A549 (cell line): ENCODE data around the gene PERM1. TPM values are rescaled to one million over a fixed set of nuclear protein-coding genes. Genes with fewer than 3 reads are reported as not detected.

Experiments
- ATAC-seq, 2 experiments: fragments of 200-7000 bp in 1 of 2; fragments of >200 bp in 1 of 2; cut with Nextera tagmentation in 1 of 2; cut with Tn5 transposase in 1 of 2; 3 replicates each; pipeline versions ENCODE4 v1.8.0 to v1.9.1; 2018 to 2020; ENCODE audit warnings: mild to moderate bottlenecking in 1 of 2, moderate library complexity in 1 of 2
- CTCF ChIA-PET: fragments of 300-600 bp; sonication (Branson Sonifier 250); formaldehyde crosslinking; extraction: SDS; loops from one replicate; lab custom pipeline; 2021; ENCODE audit warnings: antibody characterized with exemption, inconsistent platforms; lab: Yijun Ruan, JAX
- POLR2A ChIA-PET: fragments of 350-600 bp; formaldehyde crosslinking; extraction: SDS; loops from one replicate; lab custom pipeline; 2021; ENCODE audit warnings: antibody characterized with exemption, inconsistent platforms; lab: Yijun Ruan, JAX
- DNase-seq, 2 experiments: peaks; one replicate each; pipeline versions ENCODE4 v3.0.0 to v3.0.0-alpha.2; 2011 to 2016; ENCODE audit warnings: low read depth in 1 of 2, low spot score in 1 of 2
- FAIRE-seq: peaks from 2 replicates; lab custom pipeline; 2011; peaks lifted over from hg19 to GRCh38; lab: Jason Lieb, UNC
- H3K27ac ChIP-seq, 2 experiments: fragments of >200 bp; sonication (Bioruptor Twin); formaldehyde crosslinking; 3 replicates each; pipeline ENCODE4 v1.5.1; 2016 to 2017
- H3K4me1 ChIP-seq: fragments of >200 bp; sonication (Bioruptor Twin); formaldehyde crosslinking; 3 replicates; pipeline ENCODE4 v1.6.1; 2016
- H3K4me2 ChIP-seq: fragments of >200 bp; sonication (Bioruptor Twin); formaldehyde crosslinking; 3 replicates; pipeline ENCODE4 v1.6.1; 2016
- H3K4me3 ChIP-seq: fragments of >200 bp; sonication (Bioruptor Twin); formaldehyde crosslinking; 3 replicates; pipeline ENCODE4 v1.5.1; 2016
- H3K9me3 ChIP-seq: fragments of >200 bp; sonication (Bioruptor Twin); formaldehyde crosslinking; 3 replicates; pipeline ENCODE4 v1.6.1; 2016
- BCL3 ChIP-seq: fragments of >200 bp; sonication (Bioruptor Twin); formaldehyde crosslinking; IDR thresholded peaks from 3 replicates; pipeline ENCODE4 v1.6.1; 2016
- BHLHE40 ChIP-seq: IDR thresholded peaks from 2 replicates; pipeline ENCODE4 v1.6.1; 2012; ENCODE audit warnings: low read depth, low read length, inconsistent platforms
- CBX2 ChIP-seq: fragments of 200-600 bp; sonication (generic); IDR thresholded peaks from 2 replicates; pipeline ENCODE4 v1.6.1; 2016; ENCODE audit warnings: low read depth, mild to moderate bottlenecking, borderline replicate concordance
- CBX8 ChIP-seq: fragments of 200-600 bp; sonication (generic); IDR thresholded peaks from 2 replicates; pipeline ENCODE4 v1.6.1; 2016
- CTCF ChIP-seq: fragments of >200 bp; sonication (Bioruptor Twin); formaldehyde crosslinking; IDR thresholded peaks from 3 replicates; pipeline ENCODE4 v1.5.1; 2016
- E2F6 ChIP-seq: IDR thresholded peaks from 2 replicates; pipeline ENCODE4 v1.6.1; 2012; ENCODE audit warnings: low read depth, borderline replicate concordance
- ESRRA ChIP-seq: fragments of 150-350 bp; IDR thresholded peaks from 2 replicates; pipeline ENCODE4 v1.6.1; 2014; ENCODE audit warnings: mild to moderate bottlenecking, low read length, borderline replicate concordance
- FOSB ChIP-seq: fragments of 250-450 bp; sonication (Bioruptor Pico); IDR thresholded peaks from 2 replicates; pipeline ENCODE4 v1.5.0; 2020; ENCODE audit warnings: mild to moderate bottlenecking, moderate library complexity
- HDAC2 ChIP-seq: fragments of 200-600 bp; sonication (generic); IDR thresholded peaks from 2 replicates; pipeline ENCODE4 v1.6.1; 2016
- HEYL ChIP-seq: fragments of 250-450 bp; sonication (Bioruptor Pico); IDR thresholded peaks from 2 replicates; pipeline ENCODE4 v1.8.0; 2021; ENCODE audit warnings: mild to moderate bottlenecking, moderate library complexity
- HOXA7 ChIP-seq: fragments of 250-450 bp; sonication (Bioruptor Pico); IDR thresholded peaks from 2 replicates; pipeline ENCODE4 v1.5.0; 2020; ENCODE audit warnings: mild to moderate bottlenecking, moderate library complexity
- HOXB5 ChIP-seq: fragments of 250-450 bp; sonication (Bioruptor Pico); IDR thresholded peaks from 2 replicates; pipeline ENCODE4 v1.5.0; 2020; ENCODE audit warnings: mild to moderate bottlenecking, moderate library complexity
- JUNB ChIP-seq: fragments of >200 bp; sonication (Bioruptor Twin); formaldehyde crosslinking; IDR thresholded peaks from 2 replicates; pipeline ENCODE4 v1.6.1; 2016
- KDM5A ChIP-seq: fragments of 200-600 bp; sonication (generic); IDR thresholded peaks from 2 replicates; pipeline ENCODE4 v1.6.1; 2016; ENCODE audit warnings: antibody characterized with exemption, mild to moderate bottlenecking
- MAX ChIP-seq: IDR thresholded peaks from 2 replicates; pipeline ENCODE4 v1.6.1; 2012
- MYC ChIP-seq: IDR thresholded peaks from 2 replicates; pipeline ENCODE4 v1.6.1; 2012; ENCODE audit warnings: mild to moderate bottlenecking, inconsistent platforms, low read length, improper control_type of control experiment, borderline replicate concordance
- POLR2A ChIP-seq: IDR thresholded peaks from 2 replicates; pipeline ENCODE4 v1.6.1; 2012; ENCODE audit warnings: mild to moderate bottlenecking, low read length
- POLR2AphosphoS2 ChIP-seq: conservative IDR thresholded peaks from 2 replicates; pipeline ENCODE4 v1.6.1; 2012; ENCODE audit warnings: low read length, improper control_type of control experiment, inconsistent platforms
- RCOR1 ChIP-seq: fragments of 150-350 bp; IDR thresholded peaks from 2 replicates; pipeline ENCODE4 v1.6.1; 2014; ENCODE audit warnings: antibody characterized with exemption, low read length, low read depth
- RFX5 ChIP-seq: fragments of 450-650 bp; IDR thresholded peaks from 2 replicates; pipeline ENCODE4 v1.7.1; 2014; ENCODE audit warnings: antibody characterized with exemption, mild to moderate bottlenecking, moderate library complexity
- RNF2 ChIP-seq: fragments of 200-600 bp; sonication (generic); IDR thresholded peaks from 2 replicates; pipeline ENCODE4 v1.6.1; 2016; ENCODE audit warnings: low read depth, mild to moderate bottlenecking, antibody characterized with exemption, moderate library complexity, borderline replicate concordance
- TFCP2L1 ChIP-seq: fragments of 250-450 bp; sonication (Bioruptor Pico); IDR thresholded peaks from 2 replicates; pipeline ENCODE4 v1.5.0; 2021; ENCODE audit warnings: mild to moderate bottlenecking
- ZC3H11A ChIP-seq: fragments of 450-650 bp; IDR thresholded peaks from 2 replicates; pipeline ENCODE4 v1.6.1; 2014; ENCODE audit warnings: antibody characterized with exemption, mild to moderate bottlenecking
- WGBS: methylation state at CpG from one replicate; pipeline ENCODE4 v1.1.6; 2017; ENCODE audit errors: missing lambda C conversion rate; 5-methylcytosine and 5-hydroxymethylcytosine counted together
- polyA plus RNA-seq, 4 experiments: library from polyadenylated mRNA; depleted of rRNA in 3 of 4; stranded (reverse); fragments of >200 nt; fragmentation: RNase III in 1 of 4; extraction: RNeasy Plus Mini Kit Qiagen cat#74134 plus additional on column Dnase treatment in 1 of 4; gene quantifications; 2 replicates in 3 of 4; 3 replicates in 1 of 4; pipeline ENCODE4 v1.2.3, GENCODE V29; 2011 to 2017

Gene PERM1
- polyA plus RNA-seq, 2 of the 4 experiments (the other 2 are of a cell fraction): 0.30 TPM; not detected in 1

- DNase-seq (no peak), ATAC-seq (no peak; a peak in 1 of 6 replicates)
- POLR2A ChIA-PET: interaction anchor here (1.4 kb wide), 1 partner anchor 9 kb away, joined by 14 read pairs; the partner anchor contains the start of gene PLEKHN1
These were observed 6.5 kb downstream of the PERM1 start for GRCh38 chr1:975365-975764.

GRCh38 chr1:974687-975328, 7.1 kb downstream of the PERM1 start:
- H3K4me2 ChIP-seq: no peak overlapping the region; the same call in 2 of the 3 replicates
- POLR2A ChIA-PET: no interaction called here
- peaks cover 7% of the 10 kb centered on the region; the same call in 1 of the 3 replicates for H3K4me1 ChIP-seq
- CTCF ChIA-PET: interaction anchor here (0.8 to 3.7 kb wide), 4 partner anchors 8 to 70 kb away, joined by 3 to 26 read pairs (median 8); partner anchors contain the start of genes AGRN and PLEKHN1
- no peak for FAIRE-seq
- no peak for DNase-seq
- H3K4me3 ChIP-seq: no peak overlapping the region
- no peak overlapping the region; a peak in 1 of 6 replicates for H3K27ac ChIP-seq
- 84% methylated on average over 16 of the region's 17 CpGs for WGBS
- H3K9me3 ChIP-seq: no peaks in the 10 kb centered on the region
- no peak for TF ChIP-seq KDM5A
- TF ChIP-seq BHLHE40: no peak
- TF ChIP-seq JUNB: no peak
- TF ChIP-seq BCL3: no peak
- TF ChIP-seq POLR2AphosphoS2: no peak
- no peak for TF ChIP-seq TFCP2L1
- no peak for TF ChIP-seq HEYL
- no peak for TF ChIP-seq CBX8
- TF ChIP-seq MYC: no peak
- TF ChIP-seq CBX2: no peak
- TF ChIP-seq HDAC2: no peak
- no peak for TF ChIP-seq CTCF
- TF ChIP-seq RCOR1: no peak
- TF ChIP-seq MAX: no peak
- TF ChIP-seq ESRRA: no peak
- TF ChIP-seq ZC3H11A: no peak
- TF ChIP-seq E2F6: no peak
- TF ChIP-seq RFX5: no peak
- TF ChIP-seq HOXB5 (CRISPR knock-in tag): no peak
- TF ChIP-seq POLR2A: no peak
- ATAC-seq: no peak

More at GRCh38 chr1:975365-975764, 6.5 kb downstream of the PERM1 start:
- H3K4me1 ChIP-seq: peaks cover 7% of the 10 kb centered on the region; the same call in 1 of the 3 replicates
- WGBS: 86% methylated on average over 3 of the region's 9 CpGs
- no peak overlapping the region; the same call in 2 of the 3 replicates for H3K4me3 ChIP-seq
- FAIRE-seq: no peak
- H3K4me2 ChIP-seq: peak overlapping the region; percentile 82
- peak overlapping the region in 1 of 2 experiments; percentile 90; a peak in 2 of 6 replicates for H3K27ac ChIP-seq
- CTCF ChIA-PET: interaction anchor here (0.6 to 3.7 kb wide), 7 partner anchors 9 to 106 kb away, joined by 3 to 26 read pairs (median 5); partner anchors contain the start of gene PLEKHN1
- TF ChIP-seq ESRRA (no peak), FOSB (CRISPR knock-in tag) (no peak), HOXA7 (CRISPR knock-in tag) (no peak), RNF2 (no peak), CBX8 (no peak)
- H3K9me3 ChIP-seq: no peaks in the 10 kb centered on the region
